SK-N-MC (cell line): ENCODE results near the gene TRIL.

Source experiments
- DNase-seq: peaks from one replicate; pipeline ENCODE4 v3.0.0-alpha.2; 2011; ENCODE audit warnings: low read depth, low spot score
- H3K27ac ChIP-seq: fragments of 200-600 bp; sonication (generic); 2 replicates; pipeline ENCODE4 v1.5.1; 2016; ENCODE audit warnings: mixed run types
- H3K36me3 ChIP-seq: fragments of 200-600 bp; sonication (generic); 2 replicates; pipeline ENCODE4 v1.6.1; 2017; ENCODE audit warnings: antibody characterized with exemption, low read length, mixed read lengths; ENCODE audit not compliant: insufficient read depth
- H3K4me3 ChIP-seq: fragments of 200-600 bp; sonication (generic); 2 replicates; pipeline ENCODE4 v1.5.1; 2016
- H3K9ac ChIP-seq: fragments of 200-600 bp; sonication (generic); 2 replicates; pipeline ENCODE4 v1.8.0; 2017; ENCODE audit warnings: mixed run types, mixed read lengths; ENCODE audit not compliant: insufficient read length
- H3K9me3 ChIP-seq: fragments of 200-600 bp; sonication (generic); 2 replicates; pipeline ENCODE4 v1.6.1; 2017; ENCODE audit warnings: low read depth, mild to moderate bottlenecking, antibody characterized with exemption, low read length, moderate library complexity, mixed read lengths
- EZH2 ChIP-seq: fragments of 200-600 bp; sonication (generic); IDR thresholded peaks from one replicate; pipeline ENCODE4 v1.6.1; 2017; ENCODE audit warnings: antibody characterized with exemption
- FOXP2 ChIP-seq: optimal IDR thresholded peaks from 2 replicates; pipeline ENCODE3; 2011; ENCODE audit warnings: mild to moderate bottlenecking, moderate library complexity; ENCODE audit not compliant: insufficient read depth; ENCODE audit errors: extremely low read length, control extremely low read depth
- POLR2AphosphoS5 ChIP-seq: IDR thresholded peaks from 2 replicates; pipeline ENCODE4 v1.6.1; 2012; ENCODE audit warnings: mild to moderate bottlenecking, low read depth, low read length, borderline replicate concordance

The TRIL gene

DNA sequence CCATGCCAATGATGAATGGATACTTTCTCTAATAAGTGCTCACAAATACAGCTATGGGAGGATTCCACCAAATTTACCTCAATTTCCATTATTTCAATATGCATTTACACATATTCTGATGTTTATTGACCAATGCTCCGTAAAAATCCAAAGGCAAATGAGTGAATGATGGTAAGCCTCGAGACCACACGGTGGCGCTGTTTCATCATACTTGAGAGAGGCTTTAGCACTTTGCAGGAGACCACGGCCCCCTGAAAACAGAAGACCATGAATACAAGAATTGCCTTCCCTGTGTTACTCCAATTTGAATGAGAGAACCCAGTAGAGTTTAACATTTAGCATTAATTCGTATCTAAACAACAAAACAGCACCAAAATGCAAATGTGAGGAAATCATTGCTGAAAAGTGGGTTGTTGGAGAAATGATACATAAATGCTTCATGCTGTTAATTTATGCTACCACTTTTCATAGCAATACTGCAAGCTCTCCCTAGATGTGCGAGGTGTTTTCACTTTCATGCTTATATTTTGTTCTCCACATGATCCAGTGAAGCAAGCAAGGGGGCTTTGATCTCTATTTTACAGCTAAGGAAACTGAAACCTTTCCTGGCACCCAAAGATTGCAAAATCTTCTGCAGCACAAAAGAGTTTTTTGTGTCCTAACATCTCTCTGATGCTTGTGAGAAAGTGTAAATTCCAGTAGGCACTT, 35.4 kb downstream of the TRIL start:
- TF ChIP-seq FOXP2 (no peak), EZH2 (no peak), POLR2AphosphoS5 (no peak)
- DNase-seq: peak; percentile 81
- peak overlapping the region; percentile 42 for H3K4me3 ChIP-seq
- H3K36me3 ChIP-seq: no peaks in the 10 kb centered on the region
- no peaks in the 10 kb centered on the region for H3K9me3 ChIP-seq
- H3K27ac ChIP-seq: peak overlapping the region; percentile 67
- no peak overlapping the region for H3K9ac ChIP-seq

DNA sequence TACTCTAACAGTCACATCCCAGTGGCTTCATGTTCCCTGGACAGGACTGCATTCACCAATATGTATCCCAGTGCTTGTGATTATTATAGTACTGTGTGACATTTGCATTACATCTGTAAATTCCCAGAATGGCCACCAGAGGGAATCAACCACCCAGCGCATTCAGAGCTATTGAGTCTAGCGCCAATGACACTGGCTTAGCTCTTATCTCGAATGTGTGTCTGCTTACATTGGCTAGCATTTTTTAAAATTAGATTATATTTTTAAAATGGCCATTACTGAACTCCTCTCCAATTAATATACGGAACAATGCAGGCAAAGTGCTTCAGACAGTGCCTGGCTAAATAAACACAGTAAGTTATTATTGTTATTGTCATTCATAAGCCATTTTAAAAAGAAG, 36.3 kb downstream of the TRIL start:
- no peaks in the 10 kb centered on the region for H3K9me3 ChIP-seq
- TF ChIP-seq EZH2: no peak
- H3K36me3 ChIP-seq: no peaks in the 10 kb centered on the region
- DNase-seq: no peak
- H3K4me3 ChIP-seq: peak overlapping the region; percentile 42
- peak overlapping the region; percentile 52 for H3K27ac ChIP-seq
- no peak overlapping the region for H3K9ac ChIP-seq

DNA sequence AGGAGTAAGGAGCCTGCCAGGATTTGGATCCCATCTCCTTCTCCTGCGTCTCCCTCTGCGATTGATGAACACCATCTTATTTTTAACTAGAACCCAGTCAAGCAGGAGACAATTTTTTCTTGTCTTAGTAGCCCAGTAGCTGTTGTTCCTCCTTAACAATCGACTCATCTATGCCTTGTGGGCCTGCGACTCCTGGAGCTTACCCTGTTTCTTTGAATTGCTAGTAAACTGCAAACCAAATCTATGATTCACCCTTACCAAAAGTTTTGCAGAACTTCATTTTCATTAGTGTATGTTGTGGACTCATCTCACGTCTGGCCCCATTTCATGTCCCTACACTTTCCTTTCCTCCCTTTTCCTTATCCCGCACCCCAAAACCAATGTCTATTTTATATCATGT, 37.7 kb downstream of the TRIL start:
- Histone ChIP-seq H3K36me3 (no peaks in the 10 kb centered on the region), H3K4me3 (no peak overlapping the region), H3K9me3 (no peaks in the 10 kb centered on the region), H3K9ac (no peak overlapping the region), H3K27ac (no peak overlapping the region)
- no peak for DNase-seq
- TF ChIP-seq POLR2AphosphoS5: no peak
- no peak for TF ChIP-seq FOXP2
- no peak for TF ChIP-seq EZH2

DNA sequence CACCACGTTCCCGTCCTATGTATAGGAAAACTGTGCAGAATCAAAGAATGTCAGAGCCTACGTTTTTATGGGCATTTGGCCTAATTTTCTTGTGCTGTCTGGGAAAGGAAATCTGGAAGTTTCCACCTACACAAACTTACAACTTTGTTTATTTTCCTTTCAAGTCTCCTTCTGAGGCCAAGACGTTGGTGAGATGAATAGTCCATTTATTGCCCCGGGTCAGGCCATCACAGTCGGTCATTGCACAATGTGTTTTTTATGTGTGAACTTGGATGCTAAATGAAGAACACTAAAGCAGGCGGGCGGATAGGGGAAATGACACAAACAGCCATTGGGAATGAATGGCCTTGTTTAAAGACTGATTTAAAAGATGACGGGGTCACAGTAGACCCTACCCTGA, 38.6 kb downstream of the TRIL start:
- Histone ChIP-seq H3K9ac (no peak overlapping the region), H3K9me3 (no peaks in the 10 kb centered on the region), H3K36me3 (no peaks in the 10 kb centered on the region), H3K4me3 (no peak overlapping the region), H3K27ac (no peak overlapping the region)
- TF ChIP-seq POLR2AphosphoS5 (no peak), FOXP2 (no peak)
- DNase-seq: no peak

DNA sequence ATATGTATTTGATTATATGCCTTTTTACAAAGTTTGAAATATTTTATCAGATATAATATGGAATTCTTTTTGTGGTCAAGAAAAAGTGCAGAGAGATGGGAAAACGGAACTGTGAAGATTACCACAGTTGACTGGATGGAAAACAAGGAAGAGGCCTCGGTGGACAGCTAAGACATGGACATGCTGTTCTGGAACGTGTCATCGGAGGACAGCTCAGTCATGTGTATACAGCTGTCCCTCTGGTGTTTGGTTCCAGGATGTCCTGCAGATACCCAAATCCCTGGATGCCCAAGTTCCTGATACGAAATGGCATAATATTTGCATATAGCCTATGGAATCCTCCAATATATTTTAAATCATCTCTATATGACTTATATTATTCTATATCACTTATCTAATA, 49.4 kb downstream of the TRIL start:
- H3K9me3 ChIP-seq: no peaks in the 10 kb centered on the region
- no peak overlapping the region for H3K4me3 ChIP-seq
- no peaks in the 10 kb centered on the region for H3K36me3 ChIP-seq
- DNase-seq: no peak
- H3K9ac ChIP-seq: no peak overlapping the region
- no peak overlapping the region for H3K27ac ChIP-seq
- TF ChIP-seq POLR2AphosphoS5: no peak
- no peak for TF ChIP-seq FOXP2

DNA sequence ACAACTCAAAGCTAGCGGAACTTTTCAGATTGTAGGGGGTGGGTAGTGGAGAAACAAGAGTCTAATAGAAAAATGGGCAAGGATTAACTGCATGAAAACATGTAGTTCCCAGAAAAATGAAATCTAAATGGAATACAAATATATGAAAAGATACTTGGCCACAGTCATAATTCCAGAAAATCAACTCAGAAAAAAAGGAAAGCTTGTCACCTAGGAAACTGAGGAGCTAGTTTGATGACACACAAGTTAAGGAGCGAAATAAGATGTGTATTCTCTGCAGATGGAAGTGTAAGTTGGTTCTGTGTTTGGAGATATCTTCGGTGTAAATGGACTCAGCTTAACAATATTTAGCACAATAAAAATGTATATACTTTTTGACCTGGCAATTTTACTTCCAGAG, 52.7 kb downstream of the TRIL start:
- H3K4me3 ChIP-seq: no peak overlapping the region
- H3K36me3 ChIP-seq: no peaks in the 10 kb centered on the region
- no peaks in the 10 kb centered on the region for H3K9me3 ChIP-seq
- TF ChIP-seq EZH2 (no peak), POLR2AphosphoS5 (no peak), FOXP2 (no peak)
- no peak for DNase-seq
- H3K27ac ChIP-seq: no peak overlapping the region
- H3K9ac ChIP-seq: no peak overlapping the region

DNA sequence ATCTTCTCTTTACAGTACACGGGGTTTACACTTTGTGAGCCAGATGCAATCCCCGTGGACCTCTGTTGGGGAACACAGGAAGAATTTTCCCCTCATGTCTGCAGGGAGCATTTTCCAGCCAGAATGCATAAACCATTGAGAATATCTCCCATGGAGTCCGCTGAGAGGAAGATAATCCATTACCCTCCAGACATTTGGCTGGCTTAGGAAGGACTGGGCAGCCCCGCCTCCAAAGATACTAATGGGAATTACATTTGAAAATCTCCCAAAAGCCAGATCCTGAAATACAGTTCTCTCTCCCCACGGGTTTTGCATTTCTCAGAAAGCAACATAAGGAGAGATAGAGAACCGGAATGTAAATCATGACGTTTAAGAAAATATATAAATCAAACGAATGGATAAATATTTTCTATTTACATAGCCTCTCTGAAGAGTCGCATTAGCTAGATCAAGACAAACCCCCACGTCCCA, 53.5 kb downstream of the TRIL start:
- TF ChIP-seq EZH2: no peak
- TF ChIP-seq POLR2AphosphoS5: no peak
- no peak for TF ChIP-seq FOXP2
- Histone ChIP-seq H3K36me3 (no peaks in the 10 kb centered on the region), H3K4me3 (peak overlapping the region; percentile 60), H3K27ac (no peak overlapping the region), H3K9me3 (no peaks in the 10 kb centered on the region), H3K9ac (peak overlapping the region; percentile 18)
- no peak for DNase-seq

DNA sequence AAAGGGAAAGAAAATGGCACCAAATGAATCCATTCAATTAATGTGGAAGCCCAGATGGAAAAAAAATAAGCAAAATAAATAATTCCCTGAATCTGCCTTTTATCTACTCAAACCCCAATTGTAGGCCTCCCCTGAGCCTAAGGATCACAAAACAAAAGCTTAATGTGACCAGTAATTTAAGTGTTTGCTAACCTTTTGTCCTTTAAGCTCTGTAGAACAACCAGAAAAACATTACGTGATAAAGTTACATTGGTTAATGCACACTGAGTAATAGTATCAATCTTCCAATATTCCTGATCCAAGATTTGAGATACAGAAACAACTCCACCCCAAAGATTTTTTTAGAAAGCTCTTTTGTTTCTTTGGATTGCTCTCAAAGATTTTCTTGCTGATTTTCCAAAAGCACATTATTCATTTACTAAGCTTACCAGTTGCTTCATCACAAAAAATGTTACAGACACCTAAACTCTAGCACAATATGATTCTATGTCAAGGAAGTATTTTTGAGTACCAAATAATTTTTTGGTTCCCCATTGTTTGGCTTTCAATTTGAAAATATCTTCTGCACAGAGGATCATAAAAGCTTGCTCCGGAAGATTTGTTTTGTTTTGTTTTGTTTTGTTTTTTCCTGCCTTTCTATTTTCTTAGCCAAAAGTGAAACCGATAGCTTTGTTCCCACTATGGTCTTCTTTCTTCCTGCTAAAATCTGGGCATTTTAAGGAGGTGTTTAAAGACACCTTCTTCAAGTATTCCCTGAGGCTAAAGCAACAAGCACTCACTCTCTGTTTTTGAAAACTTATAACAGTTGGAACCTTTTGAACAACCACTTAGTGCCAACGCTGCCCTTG, 54.2 kb downstream of the TRIL start:
- DNase-seq: no peak
- TF ChIP-seq FOXP2 (no peak), POLR2AphosphoS5 (no peak), EZH2 (no peak)
- H3K9ac ChIP-seq: peak overlapping the region; percentile 18

More for the DNA sequence above, 54.2 kb downstream of the TRIL start:
- no peaks in the 10 kb centered on the region for H3K9me3 ChIP-seq
- no peak overlapping the region for H3K27ac ChIP-seq
- no peaks in the 10 kb centered on the region for H3K36me3 ChIP-seq
- H3K4me3 ChIP-seq: peak overlapping the region; percentile 60
